HG02798 (cell line): Measurements from ENCODE around the gene USP19.

Experiments used
- ATAC-seq: cut with Tn5 transposase; IDR thresholded peaks from one replicate; pipeline ENCODE4 v1.9.1; 2021; ENCODE audit warnings: mild to moderate bottlenecking; ENCODE audit not compliant: unreplicated experiment, poor library complexity

USP19 gene

GRCh38 chr3:49120438-49121131 is at the start of gene USP19:
Gene USP19 (minus strand): TSS chr3:49120823. CDS start chr3:49119145, 1,678 bp downstream.
- peak; percentile 91 for ATAC-seq

- ATAC-seq, result no peak
Measured at GRCh38 chr3:49166752-49167556, 46.3 kb upstream of the USP19 start.

- peak; percentile 72 for ATAC-seq
Measured at GRCh38 chr3:49165771-49166751, 45.4 kb upstream of the USP19 start, which contains the start of gene CCDC71. Gene CCDC71 (minus strand): TSS chr3:49166331. CDS start chr3:49164208, 2,123 bp downstream.

GRCh38 chr3:49164983-49165720 is 44.5 kb upstream of the USP19 start:
- ATAC-seq, result no peak

GRCh38 chr3:49163609-49164008 is 43.0 kb upstream of the USP19 start:
- ATAC-seq, result no peak

GRCh38 chr3:49162751-49163419 is 42.3 kb upstream of the USP19 start:
- no peak for ATAC-seq

GRCh38 chr3:49161808-49162530 is 41.3 kb upstream of the USP19 start:
- no peak for ATAC-seq

- no peak for ATAC-seq
Measured at GRCh38 chr3:49161197-49161596, 40.6 kb upstream of the USP19 start.

- ATAC-seq, result no peak
Measured at GRCh38 chr3:49158792-49159191, 38.2 kb upstream of the USP19 start.

GRCh38 chr3:49158103-49158709 is 37.6 kb upstream of the USP19 start:
- no peak for ATAC-seq

GRCh38 chr3:49157289-49157688 is 36.7 kb upstream of the USP19 start:
- ATAC-seq, result no peak

- no peak for ATAC-seq
Measured at GRCh38 chr3:49153349-49153912, 32.8 kb upstream of the USP19 start.

GRCh38 chr3:49151610-49152009 is 31.0 kb upstream of the USP19 start:
- no peak for ATAC-seq

GRCh38 chr3:49148159-49148558 is 27.5 kb upstream of the USP19 start:
- ATAC-seq, result no peak

GRCh38 chr3:49140080-49140479 is 19.5 kb upstream of the USP19 start:
- ATAC-seq, result no peak

GRCh38 chr3:49135499-49135898 is 14.9 kb upstream of the USP19 start:
- ATAC-seq, result no peak

- ATAC-seq, result no peak
Measured at GRCh38 chr3:49134471-49135265, 14.0 kb upstream of the USP19 start.
